DOHH2 (cell line): Measurements from ENCODE around the gene PPT2.

Experiments used
- H3F3A ChIP-seq: fragments of 200-600 bp; sonication (generic), shearing (Covaris generic); 2 replicates; pipeline ENCODE4 v1.6.0; 2016; ENCODE audit warnings: antibody characterized with exemption, mild to moderate bottlenecking; ENCODE audit not compliant: control insufficient read depth, insufficient read depth
- H3K27ac ChIP-seq: fragments of 200-600 bp; sonication (generic); 2 replicates; pipeline ENCODE4 v1.5.1; 2014; ENCODE audit warnings: low read depth, mild to moderate bottlenecking, low read length, moderate library complexity
- H3K27me3 ChIP-seq: fragments of 200-600 bp; sonication (generic); 2 replicates; pipeline ENCODE4 v1.6.1; 2014; ENCODE audit warnings: mild to moderate bottlenecking, low read length, mixed read lengths; ENCODE audit not compliant: control insufficient read depth
- H3K36me3 ChIP-seq: fragments of 200-600 bp; sonication (generic); 2 replicates; pipeline ENCODE4 v1.6.1; 2014; ENCODE audit warnings: mild to moderate bottlenecking, low read length, moderate library complexity, mixed read lengths; ENCODE audit not compliant: control insufficient read depth
- H3K4me1 ChIP-seq: fragments of 200-600 bp; sonication (generic); 2 replicates; pipeline ENCODE4 v1.6.1; 2014; ENCODE audit warnings: mild to moderate bottlenecking, low read length, mixed read lengths; ENCODE audit not compliant: control insufficient read depth
- H3K4me2 ChIP-seq: fragments of 200-600 bp; sonication (generic); 2 replicates; pipeline ENCODE4 v1.6.0; 2014; ENCODE audit warnings: mild to moderate bottlenecking, low read length, moderate library complexity
- H3K4me3 ChIP-seq: fragments of 200-600 bp; sonication (generic); 2 replicates; pipeline ENCODE4 v1.5.1; 2014; ENCODE audit warnings: mild to moderate bottlenecking, low read length, mixed read lengths
- H3K79me2 ChIP-seq: fragments of 200-600 bp; sonication (generic); 2 replicates; pipeline ENCODE4 v1.6.1; 2014; ENCODE audit warnings: mild to moderate bottlenecking, low read length, mixed read lengths; ENCODE audit not compliant: control insufficient read depth
- H3K9me2 ChIP-seq: fragments of 200-600 bp; sonication (generic); replicated peaks from 2 replicates; pipeline ENCODE4 v1.6.1; 2014; ENCODE audit warnings: mild to moderate bottlenecking, low read length, mixed read lengths; ENCODE audit not compliant: control insufficient read depth
- H3K9me3 ChIP-seq: fragments of 200-600 bp; sonication (generic); 2 replicates; pipeline ENCODE4 v1.6.1; 2014; ENCODE audit warnings: antibody characterized with exemption, low read length, mixed read lengths; ENCODE audit not compliant: control insufficient read depth, insufficient read depth
- H4K20me1 ChIP-seq: fragments of 200-600 bp; sonication (generic); 2 replicates; pipeline ENCODE4 v1.6.0; 2014; ENCODE audit warnings: low read depth, mild to moderate bottlenecking, antibody characterized with exemption, low read length, moderate library complexity; ENCODE audit not compliant: control insufficient read depth, insufficient read depth
- EZH2phosphoT487 ChIP-seq: fragments of 200-600 bp; sonication (generic); IDR thresholded peaks from 2 replicates; pipeline ENCODE4 v1.6.1; 2017; ENCODE audit warnings: borderline replicate concordance, mild to moderate bottlenecking, antibody characterized with exemption, low read length, moderate library complexity, mixed read lengths
- TF ChIP-seq, protein P1 (sequence below): fragments of 200-600 bp; sonication (generic); IDR thresholded peaks from one replicate; pipeline ENCODE4 v1.5.1; 2014; ENCODE audit warnings: antibody characterized with exemption, mild to moderate bottlenecking, low read depth, low read length; ENCODE audit not compliant: poor library complexity, severe bottlenecking

The PPT2 gene

DNA sequence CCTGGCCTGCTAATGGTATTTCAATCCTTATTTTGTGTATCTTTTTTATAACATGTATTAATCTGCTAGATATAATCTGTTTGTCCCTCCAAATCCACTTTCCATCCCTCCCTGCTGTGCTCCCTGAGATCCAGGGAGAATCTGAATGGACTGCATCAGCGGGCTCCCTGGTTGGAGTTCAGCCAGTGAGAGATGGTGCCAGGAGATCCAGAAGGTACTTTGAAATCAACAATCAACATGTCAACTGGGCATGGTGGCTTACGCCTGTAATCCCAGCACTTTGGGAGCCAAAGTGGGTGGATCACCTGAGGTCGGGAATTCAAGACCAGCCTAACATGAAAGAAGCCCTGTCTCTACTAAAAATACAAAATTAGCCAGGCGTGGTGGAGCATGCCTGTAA, 30.3 kb upstream of the PPT2 start:
- 0 out of 2 replicates have a peak, but pooled peaks cover 6% of the 10 kb centered on the region for H4K20me1 ChIP-seq
- no peak overlapping the region for H3K4me3 ChIP-seq
- H3K9me3 ChIP-seq, result no peaks in the 10 kb centered on the region
- H3K79me2 ChIP-seq, result peaks cover 30% of the 10 kb centered on the region
- no peaks in the 10 kb centered on the region for H3K9me2 ChIP-seq
- TF ChIP-seq EZH2phosphoT487, result no peak
- TF ChIP-seq, protein P1, sequence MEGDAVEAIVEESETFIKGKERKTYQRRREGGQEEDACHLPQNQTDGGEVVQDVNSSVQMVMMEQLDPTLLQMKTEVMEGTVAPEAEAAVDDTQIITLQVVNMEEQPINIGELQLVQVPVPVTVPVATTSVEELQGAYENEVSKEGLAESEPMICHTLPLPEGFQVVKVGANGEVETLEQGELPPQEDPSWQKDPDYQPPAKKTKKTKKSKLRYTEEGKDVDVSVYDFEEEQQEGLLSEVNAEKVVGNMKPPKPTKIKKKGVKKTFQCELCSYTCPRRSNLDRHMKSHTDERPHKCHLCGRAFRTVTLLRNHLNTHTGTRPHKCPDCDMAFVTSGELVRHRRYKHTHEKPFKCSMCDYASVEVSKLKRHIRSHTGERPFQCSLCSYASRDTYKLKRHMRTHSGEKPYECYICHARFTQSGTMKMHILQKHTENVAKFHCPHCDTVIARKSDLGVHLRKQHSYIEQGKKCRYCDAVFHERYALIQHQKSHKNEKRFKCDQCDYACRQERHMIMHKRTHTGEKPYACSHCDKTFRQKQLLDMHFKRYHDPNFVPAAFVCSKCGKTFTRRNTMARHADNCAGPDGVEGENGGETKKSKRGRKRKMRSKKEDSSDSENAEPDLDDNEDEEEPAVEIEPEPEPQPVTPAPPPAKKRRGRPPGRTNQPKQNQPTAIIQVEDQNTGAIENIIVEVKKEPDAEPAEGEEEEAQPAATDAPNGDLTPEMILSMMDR, result no peak
- H3K36me3 ChIP-seq, result peaks cover 68% of the 10 kb centered on the region
- H3F3A ChIP-seq, result peaks cover 4% of the 10 kb centered on the region; the same call in 1 of the 2 replicates
- peaks cover 21% of the 10 kb centered on the region for H3K4me1 ChIP-seq
- no peak overlapping the region for H3K4me2 ChIP-seq
- no peak overlapping the region for H3K27ac ChIP-seq
- H3K27me3 ChIP-seq, result no peaks in the 10 kb centered on the region

- Histone ChIP-seq H3K9me3 (no peaks in the 10 kb centered on the region), H3K4me2 (peak overlapping the region; percentile 79), H3K27me3 (no peaks in the 10 kb centered on the region), H3F3A (0 out of 2 replicates have a peak, but pooled peaks cover 3% of the 10 kb centered on the region), H3K9me2 (no peaks in the 10 kb centered on the region), H3K79me2 (peaks cover 43% of the 10 kb centered on the region), H3K36me3 (peaks cover 50% of the 10 kb centered on the region), H3K4me3 (peak overlapping the region; percentile 93), H4K20me1 (0 out of 2 replicates have a peak, but pooled peaks cover 3% of the 10 kb centered on the region), H3K27ac (no peak overlapping the region), H3K4me1 (peaks cover 27% of the 10 kb centered on the region)
- TF ChIP-seq EZH2phosphoT487, result no peak
- TF ChIP-seq, protein P1, result no peak
These were observed 27.1 kb upstream of the PPT2 start for GRCh38 chr6:32126880-32127279.

- Histone ChIP-seq H3K4me1 (peaks cover 27% of the 10 kb centered on the region), H3K4me2 (peak overlapping the region; percentile 79), H3K27me3 (no peaks in the 10 kb centered on the region), H3K79me2 (peaks cover 43% of the 10 kb centered on the region), H3K4me3 (peak overlapping the region; percentile 93), H3K36me3 (peaks cover 46% of the 10 kb centered on the region), H4K20me1 (0 out of 2 replicates have a peak, but pooled peaks cover 3% of the 10 kb centered on the region), H3K9me2 (no peaks in the 10 kb centered on the region), H3F3A (0 out of 2 replicates have a peak, but pooled peaks cover 3% of the 10 kb centered on the region), H3K27ac (peak overlapping the region; percentile 66; the same call in 1 of the 2 replicates), H3K9me3 (no peaks in the 10 kb centered on the region)
- no peak for TF ChIP-seq EZH2phosphoT487
- TF ChIP-seq, protein P1, result no peak
These were observed 26.6 kb upstream of the PPT2 start for GRCh38 chr6:32127409-32127716.
